Psoas muscle (tissue), 8 donors: ENCODE measurements around the gene CHTF18. TPM values are rescaled to one million over a fixed set of nuclear protein-coding genes. Genes with fewer than 3 reads are reported as not detected.

ENCODE experiments used
- ATAC-seq, 4 donors: fragments of 200-7000 bp; cut with Tn5 transposase; one replicate each; pipeline ENCODE4 v1.9.1; 2020; ENCODE audit warnings: moderate library complexity in 3 of 4, mild to moderate bottlenecking in 2 of 4
- DNase-seq, 2 donors: peaks; one replicate each; pipeline ENCODE4 v3.0.0-alpha.2; 2020
- H3K27ac ChIP-seq: fragments of 200-600 bp; one replicate; pipeline ENCODE4 v1.8.0; 2022
- H3K27me3 ChIP-seq, 3 donors: fragments of 200-600 bp in 1 of 3; one replicate each; pipeline versions ENCODE4 v1.6.1 to v1.8.0; 2013 to 2022; ENCODE audit warnings: low read length in 2 of 3, mild to moderate bottlenecking in 2 of 3, moderate library complexity in 1 of 3; ENCODE audit not compliant: insufficient read depth in 3 of 3
- H3K36me3 ChIP-seq, 2 donors: fragments of 200-600 bp in 1 of 2; one replicate each; pipeline versions ENCODE4 v1.6.1 to v1.8.0; 2013 to 2022; ENCODE audit warnings: low read depth in 1 of 2, mild to moderate bottlenecking in 1 of 2, moderate library complexity in 1 of 2; ENCODE audit not compliant: insufficient read depth in 1 of 2
- H3K4me1 ChIP-seq: fragments of 200-600 bp; one replicate; pipeline ENCODE4 v1.8.0; 2022
- H3K4me3 ChIP-seq: fragments of 200-600 bp; one replicate; pipeline ENCODE4 v1.8.0; 2022; ENCODE audit warnings: mild to moderate bottlenecking
- H3K9me3 ChIP-seq: fragments of 200-600 bp; one replicate; pipeline ENCODE4 v1.8.0; 2022
- WGBS, 3 donors: extraction: QIAGEN DNeasy Blood & Tissue Kit; methylation state at CpG; one replicate each; pipeline versions ENCODE4 v1.1.6 to v1.1.7; 2013; 5-methylcytosine and 5-hydroxymethylcytosine counted together
- intact Hi-C, 2 donors: fragments of 100-400 bp; cut with DNase I; formaldehyde crosslinking; loops; one replicate each; pipeline versions ENCODE4 v1.11.0 to v1.14.2; 2022
- polyA plus RNA-seq, 3 donors: library from polyadenylated mRNA; stranded (reverse); fragments of 200-250 nt; gene quantifications; one replicate each; pipeline ENCODE4 v1.2.3, GENCODE V29; 2013
- total RNA-seq, 4 donors: library from RNA; stranded (reverse); fragmentation: NEBNext Ultra II Directional in 2 of 4; extraction: Animal tissue kit (Norgen Biotek cat#: 25700) in 2 of 4; gene quantifications; one replicate each; pipeline versions ENCODE4 v1.2.1 to v1.2.4, GENCODE V29; 2021 to 2023
- TF ChIP-seq, protein P1 (sequence below): fragments of 200-600 bp; IDR thresholded peaks from one replicate; pipeline ENCODE4 v1.8.0; 2022; ENCODE audit warnings: antibody characterized with exemption
- donor health status: healthy with polysubstance abuse.
- donor health status: DM: no; HTN: no; CAD: no; lungs with moderate emphysema.
- donor health status: Bipolar disorder and iron deficiency.
- donor health status: healthy.
- donor health status: DM: yes; HTN: yes; CAD: no.
- donor health status: DM: no; HTN: no; CAD: no.
- donor health status: DM: no; HTN: no; CAD: no.
- donor health status: DM: yes; HTN: yes; CAD: no.

The CHTF18 gene
- total and polyA plus RNA-seq, 7 donors: 1.7 to 8.4 (median 3.9) TPM

DNA sequence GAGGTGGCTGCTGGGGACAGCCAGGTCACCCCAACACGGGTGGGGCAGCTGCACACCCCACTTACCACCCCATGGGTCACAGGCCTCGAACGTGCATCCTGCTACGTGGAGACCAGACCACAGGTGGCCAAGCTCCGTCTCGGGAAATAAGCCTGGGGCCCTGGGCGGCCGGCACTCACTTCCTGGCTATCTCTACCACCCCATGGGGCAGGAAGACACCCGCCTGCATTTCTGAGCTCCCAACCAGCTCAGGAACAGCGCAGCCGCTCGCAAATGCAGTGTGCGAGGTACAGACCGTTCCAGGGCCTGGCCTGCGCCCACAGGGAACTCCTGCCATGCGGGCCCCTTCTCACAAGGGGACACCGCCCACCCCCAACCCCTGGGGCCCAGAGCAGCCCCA is 17.1 kb downstream of the CHTF18 start:
- TF ChIP-seq, protein P1, sequence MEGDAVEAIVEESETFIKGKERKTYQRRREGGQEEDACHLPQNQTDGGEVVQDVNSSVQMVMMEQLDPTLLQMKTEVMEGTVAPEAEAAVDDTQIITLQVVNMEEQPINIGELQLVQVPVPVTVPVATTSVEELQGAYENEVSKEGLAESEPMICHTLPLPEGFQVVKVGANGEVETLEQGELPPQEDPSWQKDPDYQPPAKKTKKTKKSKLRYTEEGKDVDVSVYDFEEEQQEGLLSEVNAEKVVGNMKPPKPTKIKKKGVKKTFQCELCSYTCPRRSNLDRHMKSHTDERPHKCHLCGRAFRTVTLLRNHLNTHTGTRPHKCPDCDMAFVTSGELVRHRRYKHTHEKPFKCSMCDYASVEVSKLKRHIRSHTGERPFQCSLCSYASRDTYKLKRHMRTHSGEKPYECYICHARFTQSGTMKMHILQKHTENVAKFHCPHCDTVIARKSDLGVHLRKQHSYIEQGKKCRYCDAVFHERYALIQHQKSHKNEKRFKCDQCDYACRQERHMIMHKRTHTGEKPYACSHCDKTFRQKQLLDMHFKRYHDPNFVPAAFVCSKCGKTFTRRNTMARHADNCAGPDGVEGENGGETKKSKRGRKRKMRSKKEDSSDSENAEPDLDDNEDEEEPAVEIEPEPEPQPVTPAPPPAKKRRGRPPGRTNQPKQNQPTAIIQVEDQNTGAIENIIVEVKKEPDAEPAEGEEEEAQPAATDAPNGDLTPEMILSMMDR: no peak
- H3K9me3 ChIP-seq: no peaks in the 10 kb centered on the region
- WGBS, 3 donors: 67 to 71% (median 70%) methylated on average over 14 to 17 of the region's 17 CpGs
- H3K27ac ChIP-seq: no peak overlapping the region
- H3K4me1 ChIP-seq: no peaks in the 10 kb centered on the region
- ATAC-seq (no peak), DNase-seq (no peak)
- peaks cover 0 to 56% (median 41%) of the 10 kb centered on the region in 3 donors for H3K27me3 ChIP-seq
- intact Hi-C loops: no loop called here
- H3K36me3 ChIP-seq: no peaks in the 10 kb centered on the region
- no peak overlapping the region for H3K4me3 ChIP-seq

DNA sequence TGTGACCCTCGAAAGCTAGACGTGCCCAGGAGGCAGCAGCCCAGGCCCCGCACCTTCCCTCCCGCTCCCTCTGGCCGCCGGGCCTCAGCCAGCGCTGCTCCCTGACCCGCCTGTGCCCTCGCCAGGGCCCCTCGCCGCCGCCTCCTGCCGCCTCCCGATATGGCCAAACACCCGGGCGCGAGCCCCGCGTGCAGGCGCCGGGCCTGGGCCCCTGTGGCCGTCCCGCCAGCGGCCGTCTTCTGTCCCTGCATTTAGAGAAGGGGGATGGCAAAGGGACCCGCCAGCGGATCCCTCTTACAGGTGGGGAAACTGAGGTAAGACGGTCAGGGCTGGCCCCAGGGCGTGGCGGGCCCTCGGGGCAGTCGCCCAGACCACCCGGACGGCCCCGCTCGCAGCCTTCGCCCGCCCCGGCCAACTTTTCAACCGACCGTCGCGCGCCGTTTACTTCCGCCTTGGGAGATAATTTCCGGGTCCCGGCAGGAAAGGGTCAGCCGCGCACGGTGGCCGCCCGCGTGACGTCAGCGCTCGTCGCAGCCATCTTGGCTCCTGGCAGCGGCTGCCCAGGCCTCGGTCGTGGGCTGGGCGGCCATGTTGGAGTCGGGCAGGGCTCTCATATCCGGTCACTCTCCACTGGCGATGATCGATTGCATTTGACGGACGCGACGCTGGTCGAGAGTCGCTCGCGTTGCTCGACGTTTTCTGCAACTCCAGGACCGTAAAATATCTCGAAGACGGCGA is 19.1 kb downstream of the CHTF18 start:
- Histone ChIP-seq H3K9me3 (no peaks in the 10 kb centered on the region), H3K4me1 (no peaks in the 10 kb centered on the region), H3K4me3 (peak overlapping the region; percentile 81), H3K27ac (peak overlapping the region; percentile 82), H3K36me3 (no peaks in the 10 kb centered on the region), H3K27me3 (peaks cover 0 to 55% (median 32%) of the 10 kb centered on the region in 3 donors)
- DNase-seq: peak; percentile 93 to 96
- intact Hi-C loops: no loop called here
- TF ChIP-seq, protein P1: no peak
- ATAC-seq: peak; percentile 97 to 99 (median 98)
- 4 to 13% (median 10%) methylated on average over 78 to 80 of the region's 80 CpGs for WGBS, 3 donors

DNA sequence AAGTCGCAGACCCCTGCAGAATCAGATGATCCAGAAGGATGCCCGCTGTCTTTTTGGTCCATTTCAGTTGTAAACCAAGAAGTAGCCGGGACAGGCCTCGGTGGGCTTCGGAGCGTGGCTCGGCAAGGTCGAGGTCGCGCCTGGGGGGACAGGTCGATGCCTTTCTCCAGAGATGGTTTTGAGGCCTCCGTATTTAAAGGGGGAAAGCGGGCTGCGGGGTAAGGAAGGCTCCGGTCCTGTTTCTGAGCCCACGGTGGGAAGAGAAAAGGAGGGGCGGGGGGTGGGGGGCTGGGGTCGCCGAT is 19.6 kb downstream of the CHTF18 start:
- ATAC-seq (no peak), DNase-seq (no peak)
- H3K4me1 ChIP-seq: no peaks in the 10 kb centered on the region
- 23 to 30% (median 29%) methylated on average over 19 of the region's 19 CpGs for WGBS, 3 donors
- peak overlapping the region; percentile 81 for H3K4me3 ChIP-seq
- TF ChIP-seq, protein P1: no peak
- no peaks in the 10 kb centered on the region for H3K36me3 ChIP-seq
- H3K27me3 ChIP-seq: peaks cover 0 to 55% (median 30%) of the 10 kb centered on the region in 3 donors
- intact Hi-C loops: no loop called here
- H3K27ac ChIP-seq: no peak overlapping the region
- H3K9me3 ChIP-seq: no peaks in the 10 kb centered on the region

DNA sequence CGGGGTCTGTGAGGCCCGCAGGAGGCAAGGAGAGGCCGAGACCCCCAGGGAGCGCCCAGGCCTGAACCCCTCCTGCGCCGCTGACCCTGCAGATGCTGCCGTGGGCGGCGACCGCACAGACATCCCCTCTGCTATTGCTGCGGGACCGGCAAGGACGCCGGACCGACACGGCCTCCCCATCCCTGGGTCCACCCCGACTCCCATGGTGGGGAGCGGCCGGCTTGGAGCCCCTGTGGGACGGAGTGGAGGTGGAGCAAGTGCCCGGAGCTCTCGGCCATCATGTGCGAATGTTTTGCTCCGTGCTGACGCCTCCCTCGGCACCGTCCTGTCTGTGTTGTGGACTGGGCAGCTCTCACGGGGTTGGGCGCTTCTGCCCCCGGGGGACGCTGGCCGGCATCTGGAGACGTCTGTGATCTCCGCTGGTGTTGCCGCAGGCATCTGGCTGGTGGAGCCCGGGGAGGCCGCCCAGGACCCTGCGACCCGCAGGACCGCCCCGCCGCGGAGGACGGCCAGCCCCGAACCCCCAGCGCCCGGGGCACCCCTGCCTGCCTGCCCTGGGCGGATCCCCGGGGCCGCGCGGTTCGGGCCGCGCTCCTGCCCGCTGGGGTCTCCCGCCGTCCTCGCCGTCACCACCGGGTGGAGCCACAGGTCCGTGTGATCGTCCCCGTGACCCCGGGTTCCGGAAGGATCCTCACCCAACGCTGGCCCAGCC is 24.9 kb downstream of the CHTF18 start:
- intact Hi-C loops: loop anchor here (1.0 to 10.0 kb wide), 2 partner anchors 241 to 242 kb away; no protein-coding TSS in a partner anchor
- peaks cover 0 to 86% (median 32%) of the 10 kb centered on the region in 3 donors for H3K27me3 ChIP-seq
- TF ChIP-seq, protein P1: peak; percentile 44
- no peak overlapping the region for H3K4me3 ChIP-seq
- no peaks in the 10 kb centered on the region for H3K36me3 ChIP-seq
- WGBS, 3 donors: 10 to 13% (median 11%) methylated on average over 56 to 67 of the region's 67 CpGs
- H3K9me3 ChIP-seq: no peaks in the 10 kb centered on the region
- no peaks in the 10 kb centered on the region for H3K4me1 ChIP-seq
- peak in 1 of 2 donors; percentile 45 for DNase-seq
- ATAC-seq: peak in 3 of 4 donors; percentile 30 to 75 (median 49)
- H3K27ac ChIP-seq: no peak overlapping the region
